ENCODE measurements around the gene SMC3.

SMC3 gene

GRCh38 chr10:110546077-110546476 lies 21.4 kb upstream of the SMC3 start:
- DNase-seq (ENCODE audit: low read depth): no peak

- DNase-seq (ENCODE audit: low read depth): no peak
Measured at GRCh38 chr10:110546499-110547110, 20.9 kb upstream of the SMC3 start.

GRCh38 chr10:110547139-110547761 lies 20.2 kb upstream of the SMC3 start:
- DNase-seq (ENCODE audit: low read depth): peak; percentile 66

GRCh38 chr10:110548002-110548401 lies 19.5 kb upstream of the SMC3 start:
- no peak for DNase-seq (ENCODE audit: low read depth)

GRCh38 chr10:110549211-110549610 lies 18.3 kb upstream of the SMC3 start:
- DNase-seq (ENCODE audit: low read depth): no peak

GRCh38 chr10:110553905-110554304 lies 13.6 kb upstream of the SMC3 start:
- no peak for DNase-seq (ENCODE audit: low read depth)

- DNase-seq (ENCODE audit: low read depth): no peak
Measured at GRCh38 chr10:110556296-110556695, 11.2 kb upstream of the SMC3 start.

- peak; percentile 26 for DNase-seq (ENCODE audit: low read depth)
Measured at GRCh38 chr10:110556969-110557601, 10.4 kb upstream of the SMC3 start.

GRCh38 chr10:110558041-110558440 lies 9.5 kb upstream of the SMC3 start:
- no peak for DNase-seq (ENCODE audit: low read depth)

- no peak for DNase-seq (ENCODE audit: low read depth)
Measured at GRCh38 chr10:110560012-110560411, 7.5 kb upstream of the SMC3 start.

GRCh38 chr10:110561292-110561691 lies 6.2 kb upstream of the SMC3 start:
- DNase-seq (ENCODE audit: low read depth): no peak

GRCh38 chr10:110562348-110562747 lies 5.1 kb upstream of the SMC3 start:
- DNase-seq (ENCODE audit: low read depth): no peak

- DNase-seq (ENCODE audit: low read depth): no peak
Measured at GRCh38 chr10:110563132-110563531, 4.4 kb upstream of the SMC3 start.

- DNase-seq (ENCODE audit: low read depth): no peak
Measured at GRCh38 chr10:110566472-110567200, 859 bp upstream of the SMC3 start.

- DNase-seq (ENCODE audit: low read depth): no peak
Measured at GRCh38 chr10:110568055-110568735, 700 bp downstream of the SMC3 start.

- no peak for DNase-seq (ENCODE audit: low read depth)
Measured at GRCh38 chr10:110569122-110569521, 1.6 kb downstream of the SMC3 start.

- no peak for DNase-seq (ENCODE audit: low read depth)
Measured at GRCh38 chr10:110569736-110570135, 2.2 kb downstream of the SMC3 start.

- no peak for DNase-seq (ENCODE audit: low read depth)
Measured at GRCh38 chr10:110571093-110571743, 3.7 kb downstream of the SMC3 start.

GRCh38 chr10:110572862-110573261 lies 5.4 kb downstream of the SMC3 start:
- DNase-seq (ENCODE audit: low read depth): no peak

- DNase-seq (ENCODE audit: low read depth): no peak
Measured at GRCh38 chr10:110574420-110574819, 6.9 kb downstream of the SMC3 start.

- DNase-seq (ENCODE audit: low read depth): peak; percentile 73
Measured at GRCh38 chr10:110576220-110576619, 8.7 kb downstream of the SMC3 start.

GRCh38 chr10:110577056-110577455 lies 9.6 kb downstream of the SMC3 start:
- peak; percentile 24 for DNase-seq (ENCODE audit: low read depth)

Measured in fibroblast of the conjunctiva (primary cell).